Osteoblast (primary cell): ENCODE data around the gene MAP1LC3C. TPM values are rescaled to one million over a fixed set of nuclear protein-coding genes. Genes with fewer than 3 reads are reported as not detected.

Experiments
- DNase-seq: peaks from one replicate; pipeline ENCODE4 v3.0.0; 2011; ENCODE audit warnings: low spot score, mixed read lengths; ENCODE audit not compliant: insufficient read length; ENCODE audit errors: missing footprints
- H2AFZ ChIP-seq: 2 replicates; pipeline ENCODE4 v1.6.0; 2011; ENCODE audit warnings: mild to moderate bottlenecking, low read length
- H3K27ac ChIP-seq: 2 replicates; pipeline ENCODE4 v1.5.1; 2011; ENCODE audit warnings: mild to moderate bottlenecking, low read depth, low read length, moderate library complexity
- H3K27me3 ChIP-seq: 2 replicates; pipeline ENCODE4 v1.6.0; 2012; ENCODE audit warnings: mild to moderate bottlenecking, control low read depth, inconsistent platforms, low read length, moderate library complexity; ENCODE audit not compliant: insufficient read depth
- H3K36me3 ChIP-seq: 2 replicates; pipeline ENCODE4 v1.5.1; 2011; ENCODE audit warnings: mild to moderate bottlenecking, low read length, control low read depth, moderate library complexity; ENCODE audit not compliant: insufficient read depth
- H3K4me1 ChIP-seq: 2 replicates; pipeline ENCODE4 v1.5.1; 2011; ENCODE audit warnings: mild to moderate bottlenecking, low read length, control low read depth, moderate library complexity; ENCODE audit not compliant: insufficient read depth
- H3K4me2 ChIP-seq: 2 replicates; pipeline ENCODE4 v1.6.0; 2011; ENCODE audit warnings: mild to moderate bottlenecking, low read length; ENCODE audit not compliant: insufficient read depth
- H3K4me3 ChIP-seq: fragments of 200-600 bp; sonication (generic); 3 replicates; pipeline ENCODE4 v1.5.1; 2012; ENCODE audit warnings: mild to moderate bottlenecking, low read length, inconsistent platforms; ENCODE audit not compliant: insufficient read depth
- H3K79me2 ChIP-seq: 2 replicates; pipeline ENCODE4 v1.6.0; 2012; ENCODE audit warnings: mild to moderate bottlenecking, low read length, control low read depth, inconsistent platforms; ENCODE audit not compliant: insufficient read depth
- H3K9me3 ChIP-seq: 2 replicates; pipeline ENCODE4 v1.5.1; 2011; ENCODE audit warnings: low read depth, low read length, control low read depth
- H4K20me1 ChIP-seq: 2 replicates; pipeline ENCODE4 v1.6.0; 2012; ENCODE audit warnings: mild to moderate bottlenecking, low read length, control low read depth; ENCODE audit not compliant: insufficient read depth
- CTCF ChIP-seq: IDR thresholded peaks from 2 replicates; pipeline ENCODE4 v1.5.1; 2011; ENCODE audit warnings: mild to moderate bottlenecking, low read depth, low read length, moderate library complexity; ENCODE audit errors: extremely low read depth
- total RNA-seq: library from RNA; depleted of rRNA; stranded (reverse); fragments of >200 nt; gene quantifications from 2 replicates; pipeline ENCODE4 v1.2.3, GENCODE V29; 2012

MAP1LC3C gene
- total RNA-seq, 1 donor = under 0.01 TPM

- H3K27me3 ChIP-seq = no peaks in the 10 kb centered on the region
- no peaks in the 10 kb centered on the region for H3K79me2 ChIP-seq
- peak; percentile 51 for TF ChIP-seq CTCF
- H3K9me3 ChIP-seq = no peaks in the 10 kb centered on the region
- H3K27ac ChIP-seq = no peak overlapping the region
- DNase-seq = peak; percentile 51
- no peak overlapping the region for H3K4me2 ChIP-seq
- H3K4me1 ChIP-seq = peaks cover 9% of the 10 kb centered on the region
- no peak overlapping the region for H3K4me3 ChIP-seq
- no peaks in the 10 kb centered on the region for H3K36me3 ChIP-seq
- no peaks in the 10 kb centered on the region for H4K20me1 ChIP-seq
- no peak overlapping the region for H2AFZ ChIP-seq
These were observed 13.1 kb downstream of the MAP1LC3C start for GRCh38 chr1:241985787-241986186.

GRCh38 chr1:241979926-241980325 is 19.0 kb downstream of the MAP1LC3C start:
- Histone ChIP-seq H4K20me1 (no peaks in the 10 kb centered on the region), H3K79me2 (no peaks in the 10 kb centered on the region), H3K36me3 (no peaks in the 10 kb centered on the region), H3K27me3 (no peaks in the 10 kb centered on the region), H3K4me3 (no peak overlapping the region), H3K27ac (no peak overlapping the region), H3K4me2 (no peak overlapping the region), H3K4me1 (no peaks in the 10 kb centered on the region), H2AFZ (no peak overlapping the region), H3K9me3 (no peaks in the 10 kb centered on the region)
- TF ChIP-seq CTCF = no peak
- DNase-seq = no peak

GRCh38 chr1:241979071-241979470 is 19.8 kb downstream of the MAP1LC3C start:
- H3K9me3 ChIP-seq = no peaks in the 10 kb centered on the region
- no peaks in the 10 kb centered on the region for H3K79me2 ChIP-seq
- H4K20me1 ChIP-seq = no peaks in the 10 kb centered on the region
- H3K4me2 ChIP-seq = no peak overlapping the region
- TF ChIP-seq CTCF = no peak
- no peak overlapping the region for H3K27ac ChIP-seq
- no peaks in the 10 kb centered on the region for H3K4me1 ChIP-seq
- no peaks in the 10 kb centered on the region for H3K36me3 ChIP-seq
- H3K4me3 ChIP-seq = no peak overlapping the region
- H3K27me3 ChIP-seq = no peaks in the 10 kb centered on the region
- H2AFZ ChIP-seq = no peak overlapping the region
- DNase-seq = no peak

- TF ChIP-seq CTCF = no peak
- Histone ChIP-seq H3K36me3 (no peaks in the 10 kb centered on the region), H2AFZ (no peak overlapping the region), H4K20me1 (no peaks in the 10 kb centered on the region), H3K27me3 (no peaks in the 10 kb centered on the region), H3K9me3 (no peaks in the 10 kb centered on the region), H3K4me3 (no peak overlapping the region), H3K27ac (no peak overlapping the region), H3K4me2 (no peak overlapping the region), H3K4me1 (no peaks in the 10 kb centered on the region), H3K79me2 (no peaks in the 10 kb centered on the region)
- DNase-seq = peak; percentile 32
These were observed 22.7 kb downstream of the MAP1LC3C start for GRCh38 chr1:241976229-241976628.
